Body of pancreas (tissue), 4 donors: ENCODE measurements around the gene NOL11.

Experiments
- CTCF ChIP-seq, 7 experiments: fragments of 450-650 bp in 4 of 7; fragments of 200-600 bp in 3 of 7; sonication (generic) in 3 of 7; IDR thresholded peaks; one replicate each; pipeline ENCODE4 v1.5.1; 2016 to 2019; ENCODE audit warnings: antibody characterized with exemption in 7 of 7
- POLR2A ChIP-seq, 3 donors: fragments of 450-650 bp; IDR thresholded peaks; one replicate each; pipeline ENCODE4 v1.6.1; 2016; ENCODE audit warnings: antibody characterized with exemption in 3 of 3, mild to moderate bottlenecking in 2 of 3

GRCh38 chr17:67733449-67733848 is 15.7 kb downstream of the NOL11 start:
- TF ChIP-seq CTCF (IDR thresholded peaks at IDR 0.05) (no peak), POLR2A (IDR thresholded peaks at IDR 0.05) (no peak)
